Renal cortical epithelial cell (primary cell): Measurements from ENCODE around the gene LSAMP. TPM values are rescaled to one million over a fixed set of nuclear protein-coding genes. Genes with fewer than 3 reads are reported as not detected.
A peak's percentile ranks its signal among the peaks of the same experiment; 100 is the strongest.
"Not testable (repeated sequence)": the region's sequence is repeated elsewhere in the genome, so short reads cannot be mapped to it uniquely, and the experiment has no call there.

ENCODE experiments used
- DNase-seq: peaks from one replicate; pipeline ENCODE4 v3.0.0-alpha.2; 2011; ENCODE audit warnings: low read depth
- total RNA-seq: library from RNA; depleted of rRNA; stranded (reverse); fragments of >200 nt; gene quantifications from 2 replicates; pipeline ENCODE4 v1.2.3, GENCODE V29; 2014

LSAMP gene
- total RNA-seq, 1 donor from 2014 or later, result 0.55 TPM

DNA sequence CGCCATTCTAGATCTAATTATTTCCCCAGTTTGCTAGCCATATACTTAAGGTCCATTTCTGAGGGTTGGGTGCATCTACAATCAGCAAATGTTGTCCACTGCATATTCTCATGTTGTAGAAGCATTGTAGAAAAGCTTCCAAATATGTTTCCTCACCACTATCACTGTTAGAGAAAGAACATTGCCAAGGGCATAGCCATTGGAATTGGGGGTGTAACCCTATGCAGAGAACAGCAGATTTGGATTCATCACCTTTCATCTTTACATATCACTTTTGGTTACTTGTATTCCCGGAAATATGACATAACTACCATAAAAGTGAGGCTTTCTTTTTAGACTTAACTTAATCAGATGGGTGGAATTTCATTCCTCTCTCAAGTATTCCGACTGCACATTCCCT lies 203.6 kb downstream of the LSAMP start:
- DNase-seq, result no peak

DNA sequence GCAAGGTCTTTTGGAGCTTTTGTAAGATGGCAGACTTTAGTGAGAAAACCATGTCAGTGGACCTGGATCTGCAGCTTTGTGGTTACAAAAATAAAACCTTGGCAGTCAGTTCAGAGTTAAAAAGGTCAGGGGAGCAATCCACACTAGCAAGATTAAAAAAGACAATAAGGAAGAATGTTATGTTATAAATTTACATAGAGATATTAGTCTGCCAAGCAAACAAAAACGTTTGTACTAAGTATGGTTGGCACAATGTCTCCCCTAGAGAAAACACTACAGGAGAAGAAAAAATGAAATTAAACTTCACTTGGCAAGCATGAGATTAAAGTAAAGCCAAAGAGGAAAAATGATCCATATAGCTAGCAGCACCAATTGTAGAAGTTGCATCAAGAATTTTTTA lies 205.0 kb downstream of the LSAMP start:
- no peak for DNase-seq

DNA sequence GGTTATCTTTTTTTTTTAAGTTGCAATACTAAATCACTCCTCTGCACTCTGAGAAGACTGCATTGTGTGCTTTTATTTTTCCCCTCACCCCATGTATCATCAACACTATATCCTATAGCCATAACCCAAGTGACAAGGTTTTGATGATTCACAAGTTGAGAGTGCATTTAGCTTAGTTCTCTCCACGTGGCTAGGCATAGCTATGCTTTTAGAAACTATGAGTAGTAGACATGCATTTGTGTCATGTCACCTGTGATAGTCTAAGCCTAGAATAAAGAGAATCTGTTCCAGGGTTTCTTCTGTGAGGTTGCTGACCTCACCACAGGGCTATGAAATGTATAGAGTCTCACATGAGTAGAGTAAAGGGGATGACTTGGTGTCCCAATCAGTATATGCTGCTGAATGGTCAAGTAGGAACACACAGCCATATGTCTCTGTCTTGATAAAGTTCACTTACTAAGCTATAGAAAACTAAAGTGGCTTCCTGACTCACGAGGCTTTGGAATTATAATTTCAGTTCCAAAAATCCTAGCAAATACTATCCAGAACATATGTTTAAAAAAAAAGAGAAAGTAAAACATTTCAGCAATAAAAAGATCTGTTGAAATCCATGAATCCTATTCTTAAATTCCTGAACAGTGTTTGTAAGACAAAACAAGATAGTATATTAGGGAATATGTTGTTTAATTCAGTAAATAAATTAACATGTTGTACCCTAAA lies 206.3 kb downstream of the LSAMP start:
- DNase-seq, result no peak

DNA sequence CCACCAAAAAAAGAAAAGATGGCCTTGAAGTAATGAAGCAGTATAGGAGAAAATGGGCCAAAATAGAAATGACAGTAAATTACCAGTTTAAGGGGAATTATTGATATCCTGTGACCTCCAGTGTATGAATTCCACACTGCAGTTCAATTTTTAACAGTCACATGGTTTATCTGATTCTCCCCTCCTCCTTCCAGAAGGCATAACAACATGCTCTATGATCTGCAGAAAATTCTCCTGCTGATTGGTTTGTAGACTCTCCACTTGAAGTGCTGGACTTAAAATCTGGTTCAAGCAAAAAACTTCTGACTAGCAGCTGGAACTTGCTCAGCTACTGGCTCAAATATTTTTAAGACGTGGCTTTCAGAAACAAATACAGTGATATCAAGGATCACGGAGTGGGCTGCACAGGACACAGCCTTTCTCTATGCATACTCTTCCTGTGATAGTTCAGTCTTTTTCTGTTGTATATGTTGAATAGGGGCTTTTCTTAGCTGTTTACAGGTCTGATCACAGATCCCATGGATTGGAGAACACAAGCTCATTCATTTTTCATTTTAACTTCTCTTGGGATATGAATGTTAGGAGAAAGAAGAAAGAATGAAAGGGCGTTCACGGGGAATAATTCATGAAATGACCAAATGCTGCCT lies 211.5 kb downstream of the LSAMP start:
- DNase-seq, result no peak

DNA sequence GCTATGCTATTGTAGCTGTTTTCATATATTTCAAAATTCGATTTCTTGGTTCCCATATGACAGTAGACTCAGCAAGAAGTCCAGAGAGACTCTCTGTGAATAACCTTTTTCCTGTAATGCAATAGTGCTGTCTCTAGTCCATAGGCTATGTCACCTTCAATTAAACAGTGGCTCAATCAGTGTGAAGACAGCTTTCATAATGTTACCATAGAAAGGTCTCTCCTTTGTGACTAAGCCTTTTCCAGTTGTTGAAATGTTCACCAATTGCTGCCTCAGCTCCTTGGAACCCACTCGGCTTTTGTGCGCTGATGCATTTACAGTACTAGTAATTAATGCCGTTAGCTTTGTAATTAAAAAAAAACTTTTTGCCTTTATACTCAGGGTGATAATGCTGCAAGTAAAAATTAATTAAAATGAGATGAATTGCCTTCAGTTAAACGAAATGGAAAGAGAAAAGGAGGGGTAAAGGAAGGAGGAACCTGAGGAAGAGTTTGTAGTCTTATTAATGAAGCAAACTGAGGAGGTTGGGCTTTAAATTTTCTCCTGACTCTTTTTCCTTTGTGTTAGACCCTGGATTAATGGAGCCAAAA lies 214.8 kb downstream of the LSAMP start:
- peak; percentile 55 for DNase-seq

DNA sequence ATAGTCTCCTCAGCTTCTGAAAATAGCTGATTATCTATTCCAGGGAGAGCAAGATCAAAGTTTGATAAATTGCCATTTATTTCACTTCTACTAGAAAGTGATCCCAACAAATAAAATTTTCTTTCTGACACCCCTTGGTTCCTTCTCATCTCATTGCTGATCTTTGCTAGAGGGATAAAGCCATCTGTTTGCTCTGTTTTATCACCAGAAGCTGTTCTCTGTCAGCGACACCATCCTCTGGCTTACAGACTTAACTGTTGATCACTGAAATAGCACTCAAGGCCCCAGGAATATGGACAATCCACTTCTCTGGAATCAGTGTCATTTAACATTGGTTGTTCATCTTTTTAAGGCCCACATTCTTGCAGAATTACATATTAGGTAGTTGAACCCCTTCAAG lies 219.0 kb downstream of the LSAMP start:
- DNase-seq, result no peak

DNA sequence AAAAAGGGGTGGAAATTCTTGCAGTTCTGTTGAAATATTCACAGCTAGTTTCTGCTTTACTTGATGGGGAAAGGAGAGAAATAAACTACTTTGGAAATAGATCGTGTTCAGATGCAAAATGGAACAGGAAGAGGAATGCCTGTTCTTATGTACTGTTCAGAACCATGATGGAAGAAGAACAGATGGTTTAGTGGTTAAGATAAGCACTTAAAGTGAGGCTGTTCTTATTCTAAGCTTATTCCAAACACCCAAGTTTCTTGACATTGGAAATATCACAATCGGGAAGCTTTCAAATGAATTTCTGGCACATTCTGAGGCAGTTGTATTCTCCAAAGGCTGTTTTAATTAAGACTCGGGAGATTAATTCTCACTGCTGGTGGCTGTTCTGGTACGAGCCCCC lies 228.5 kb downstream of the LSAMP start:
- DNase-seq, result no peak

DNA sequence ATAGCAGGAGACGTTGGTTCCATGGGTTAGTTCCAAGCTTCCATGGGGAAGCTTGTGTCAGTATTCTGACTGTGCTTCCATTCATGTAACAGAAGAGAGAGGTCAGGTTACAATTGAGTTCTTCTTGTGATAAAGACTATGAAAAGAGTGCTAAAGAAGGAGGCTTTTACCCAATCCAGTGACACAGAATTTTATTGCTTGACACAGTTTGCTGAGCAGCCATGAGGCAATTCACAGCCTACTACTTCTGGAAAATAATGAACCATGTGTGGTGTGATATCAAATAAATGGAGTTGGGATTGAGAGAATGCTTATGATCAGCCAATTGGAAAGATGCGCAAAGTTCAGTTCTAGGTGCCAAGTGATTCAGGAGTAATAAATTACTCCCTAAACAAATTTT lies 233.4 kb downstream of the LSAMP start:
- peak; percentile 72 for DNase-seq

DNA sequence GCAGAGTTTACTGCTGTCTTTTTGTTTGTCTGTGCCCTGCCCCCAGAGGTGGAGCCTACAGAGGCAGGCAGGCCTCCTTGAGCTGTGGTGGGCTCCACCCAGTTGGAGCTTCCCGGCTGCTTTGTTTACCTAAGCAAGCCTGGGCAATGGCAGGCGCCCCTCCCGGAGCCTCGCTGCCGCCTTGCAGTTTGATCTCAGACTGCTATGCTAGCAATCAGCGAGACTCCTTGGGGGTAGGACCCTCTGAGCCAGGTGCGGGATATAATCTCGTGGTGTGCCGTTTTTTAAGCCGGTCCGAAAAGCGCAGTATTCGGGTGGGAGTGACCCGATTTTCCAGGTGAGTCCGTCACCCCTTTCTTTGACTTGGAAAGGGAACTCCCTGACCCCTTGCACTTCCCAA lies 236.5 kb downstream of the LSAMP start:
- DNase-seq, result not testable (repeated sequence)

DNA sequence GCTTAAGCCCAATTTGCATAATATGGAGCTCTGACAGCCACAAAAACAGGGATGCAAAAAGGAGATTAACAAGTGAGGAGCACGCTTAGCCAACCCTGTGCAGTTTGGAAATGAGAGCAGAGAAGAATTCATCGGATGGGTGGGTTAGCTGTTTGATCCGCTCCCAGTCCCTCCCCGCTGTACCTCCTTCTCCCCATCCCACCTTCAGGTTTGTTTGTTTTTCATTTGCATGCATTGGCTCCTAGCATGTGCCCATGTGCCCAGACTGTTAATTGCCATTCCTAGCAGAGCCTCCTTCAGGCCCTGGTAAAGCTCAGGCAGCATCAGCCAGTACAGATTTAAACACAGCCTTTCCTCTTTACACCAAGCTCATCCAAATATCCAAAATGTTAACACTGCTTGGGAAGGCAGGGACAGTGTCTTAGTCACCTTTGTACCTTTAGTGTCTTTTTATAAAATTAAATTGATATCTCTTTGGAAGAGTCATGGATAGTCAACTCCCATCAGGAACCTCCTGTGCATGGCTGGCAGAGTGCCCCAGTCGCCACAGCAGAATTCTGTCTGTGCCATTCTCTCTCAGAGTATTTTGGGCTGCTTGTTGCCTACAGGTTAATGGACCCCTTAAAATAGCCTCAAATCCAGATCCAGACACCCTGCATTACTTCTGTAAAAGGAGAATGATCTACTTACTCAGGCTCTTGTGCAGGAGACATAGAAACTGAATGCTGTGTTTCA lies 244.2 kb downstream of the LSAMP start:
- no peak for DNase-seq

DNA sequence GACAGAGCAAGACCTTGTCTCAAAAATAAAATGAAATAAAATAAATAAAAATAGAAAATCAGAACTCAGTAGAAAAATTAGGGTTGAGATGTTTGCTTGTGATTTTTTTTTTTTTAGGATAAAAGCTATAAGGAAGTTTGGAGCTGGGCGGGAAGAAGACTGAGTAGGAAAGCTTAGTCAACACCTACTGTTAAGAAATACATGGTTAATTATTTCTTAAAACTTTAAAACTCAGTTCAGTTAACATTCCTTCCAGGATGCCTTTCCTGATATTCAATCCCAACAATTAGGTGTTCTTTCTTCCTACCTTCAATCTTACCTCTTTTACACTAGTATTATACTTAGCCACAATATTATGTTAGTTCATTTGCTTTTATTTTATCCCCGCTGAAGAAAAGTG lies 246.2 kb downstream of the LSAMP start:
- DNase-seq, result peak; percentile 92

DNA sequence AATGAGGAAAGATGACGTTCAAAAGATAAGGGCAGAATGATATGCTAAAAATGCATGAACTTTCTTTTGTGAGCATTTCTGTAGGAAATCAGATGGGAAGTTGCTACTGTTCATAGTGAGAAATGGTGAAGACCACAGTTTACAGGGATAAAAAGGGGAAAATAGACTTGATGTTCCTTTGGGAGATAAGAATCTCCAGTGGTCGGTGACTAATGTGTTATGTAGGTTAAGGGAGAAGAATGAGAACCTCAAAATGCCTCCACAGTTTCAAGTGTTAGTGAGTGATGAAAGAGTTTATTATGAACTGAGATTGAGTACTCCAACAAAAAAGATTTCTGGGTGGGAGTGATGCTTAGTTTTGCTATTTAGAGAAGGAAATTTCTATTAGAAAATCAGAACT lies 247.2 kb downstream of the LSAMP start:
- DNase-seq, result peak; percentile 25

DNA sequence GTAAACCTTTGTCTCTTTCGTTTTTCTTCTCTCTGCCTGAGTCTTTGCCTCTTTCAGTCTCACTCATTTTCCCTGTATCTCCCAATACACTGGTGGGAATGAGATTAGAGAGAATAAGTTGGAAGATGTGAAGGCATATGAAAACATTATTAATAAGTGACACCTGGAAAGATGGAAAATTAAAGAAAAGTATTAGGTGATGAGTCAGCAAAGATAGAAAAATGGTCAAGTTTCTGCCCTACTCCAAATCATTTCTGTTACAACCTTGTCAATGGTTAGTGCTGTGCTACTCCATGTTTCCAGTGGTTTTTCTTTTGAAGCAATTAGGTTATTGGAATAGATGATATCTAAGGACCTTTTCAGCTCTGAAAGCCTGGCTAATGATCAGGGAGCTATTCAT lies 252.8 kb downstream of the LSAMP start:
- DNase-seq, result no peak

DNA sequence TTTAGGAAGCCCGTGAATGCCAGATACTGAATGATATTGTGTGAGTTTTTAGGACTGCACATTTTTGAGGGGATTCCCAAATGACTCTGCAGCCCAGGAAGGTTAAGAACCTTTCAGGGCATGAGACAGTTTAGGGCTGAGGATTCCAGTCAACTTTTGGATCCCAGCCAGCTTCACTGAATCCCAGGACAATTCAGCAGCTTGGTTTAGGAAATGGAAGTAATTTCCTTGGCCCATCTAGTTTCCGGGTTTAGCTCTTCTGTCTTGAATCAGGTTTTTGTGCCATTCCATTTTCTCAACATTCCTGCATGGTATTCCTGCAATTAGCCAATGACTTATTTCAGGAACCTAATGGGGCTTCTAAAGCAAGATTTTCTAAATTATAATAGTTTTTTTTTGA lies 253.9 kb downstream of the LSAMP start:
- peak; percentile 13 for DNase-seq

DNA sequence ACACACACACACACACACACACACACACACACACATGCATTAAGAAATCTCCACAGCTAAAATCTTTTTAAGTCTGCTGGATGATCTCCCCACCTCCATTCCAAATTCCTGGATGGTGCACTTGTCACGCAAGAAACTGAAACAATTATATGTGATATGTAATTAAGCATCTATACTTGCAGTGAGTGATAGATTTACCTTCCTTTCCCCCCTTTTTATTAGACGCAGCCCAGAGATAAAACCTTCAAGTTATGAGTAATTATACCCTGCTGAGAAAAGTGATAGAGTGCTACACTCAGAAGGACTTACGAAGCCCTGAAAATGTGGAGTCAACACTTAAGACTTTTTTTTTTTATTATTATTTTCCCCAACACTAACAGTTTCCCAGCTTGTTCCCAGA lies 255.2 kb downstream of the LSAMP start:
- no peak for DNase-seq

DNA sequence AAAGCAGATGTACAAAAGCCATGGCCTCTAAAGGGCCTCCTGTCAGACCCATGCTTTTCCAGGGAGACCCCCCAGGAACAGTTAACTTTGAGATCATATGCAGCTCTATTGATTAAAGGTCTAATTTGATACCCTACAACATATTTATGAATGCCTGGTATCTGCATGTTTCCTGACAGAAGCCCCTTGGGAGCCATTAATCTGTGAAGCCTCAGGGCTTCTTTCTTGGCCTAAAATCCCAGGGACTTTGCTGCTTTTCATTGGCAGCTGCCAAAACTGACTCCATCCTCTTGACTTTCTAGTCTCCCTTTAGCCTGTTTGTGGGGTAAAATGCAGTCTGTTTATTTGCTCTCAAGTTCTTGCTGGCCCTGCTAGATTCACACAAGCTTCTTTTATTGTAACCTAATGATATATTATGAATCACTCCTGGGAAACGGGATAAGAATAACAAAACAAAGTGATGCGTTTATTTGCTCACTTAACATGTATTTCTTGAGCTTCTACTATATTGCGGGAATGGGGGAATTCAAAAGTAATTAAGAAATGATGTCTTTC lies 257.0 kb downstream of the LSAMP start:
- peak; percentile 63 for DNase-seq

DNA sequence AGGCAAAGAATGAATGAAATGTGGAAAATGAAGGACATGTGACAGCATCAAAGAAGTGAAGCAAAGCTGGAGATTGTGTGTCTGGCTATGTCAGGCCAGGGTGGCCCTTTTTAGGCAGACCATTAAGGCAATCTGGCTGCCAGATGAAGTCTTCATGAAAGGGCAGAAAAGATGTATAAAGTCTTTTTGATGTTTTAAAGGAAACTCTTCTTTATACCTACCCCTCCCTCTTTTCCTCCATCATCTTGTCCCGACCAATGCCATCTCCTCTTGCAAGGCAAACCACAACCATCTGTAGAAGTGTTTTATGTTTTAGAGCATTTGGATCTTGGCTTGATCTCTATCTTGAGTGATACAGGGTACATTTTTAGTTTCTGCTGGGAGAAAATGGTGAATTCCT lies 259.2 kb downstream of the LSAMP start:
- DNase-seq, result no peak

DNA sequence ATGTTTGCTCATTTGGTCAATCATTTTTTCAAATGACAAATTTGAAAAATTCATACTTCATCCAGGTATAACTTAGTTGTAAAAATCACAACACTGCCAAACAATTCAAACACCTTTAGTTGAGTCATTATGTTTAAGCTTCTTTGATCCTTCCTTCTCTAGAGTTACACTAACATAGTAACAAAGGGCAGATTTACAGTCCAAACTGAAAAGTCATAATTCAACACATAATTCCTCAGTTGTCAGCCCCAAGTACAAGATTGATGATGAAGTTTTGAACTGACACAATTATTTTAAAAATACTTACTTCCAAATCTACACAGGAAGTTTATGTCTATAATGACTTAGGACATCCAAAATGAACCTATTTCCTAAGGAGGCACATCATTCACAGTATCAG lies 264.1 kb downstream of the LSAMP start:
- DNase-seq, result no peak

DNA sequence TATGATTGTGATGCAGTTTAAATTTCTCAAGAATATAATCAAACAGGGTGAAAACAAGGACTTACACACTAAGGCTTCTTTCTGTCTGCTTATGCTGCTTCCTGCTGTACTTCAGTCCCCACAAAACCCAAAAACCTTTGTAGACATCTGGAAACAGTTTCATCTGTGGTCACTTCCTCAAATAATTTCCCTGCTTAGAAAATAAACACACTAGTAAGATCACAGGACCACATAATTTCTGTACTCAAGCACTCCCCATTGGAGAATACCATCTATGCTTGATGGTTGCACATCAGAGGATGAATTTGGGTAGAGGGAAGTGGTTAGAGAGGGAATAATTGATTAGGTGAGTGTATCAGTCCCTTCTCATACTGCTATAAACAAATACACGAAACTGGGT lies 266.2 kb downstream of the LSAMP start:
- DNase-seq, result no peak

DNA sequence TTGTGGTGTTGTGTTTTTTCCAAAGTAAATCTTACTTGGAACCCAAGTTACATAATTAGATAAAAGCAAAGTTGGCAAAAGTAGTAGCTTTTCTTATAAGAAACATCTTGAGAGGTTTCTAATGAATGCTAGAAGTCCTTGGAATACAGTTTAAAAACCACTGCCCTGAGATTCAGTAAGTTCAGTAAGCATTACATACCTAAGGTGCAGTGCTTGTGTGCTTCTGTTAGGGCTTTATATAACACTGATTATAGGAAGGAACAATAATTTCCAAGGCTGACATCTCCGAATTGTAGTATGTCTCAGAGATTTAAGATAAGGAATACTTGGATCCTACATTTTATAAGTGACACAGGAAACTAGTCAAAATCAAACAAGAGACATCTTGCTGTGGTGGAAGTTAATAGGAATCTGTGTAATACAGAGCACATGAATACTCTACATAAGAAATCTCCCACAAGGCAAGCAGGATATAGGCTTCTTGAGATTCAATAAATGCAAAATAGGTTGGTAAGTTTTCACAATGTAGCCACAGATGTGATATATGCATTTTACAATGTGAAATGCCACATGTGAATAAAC lies 268.2 kb downstream of the LSAMP start:
- no peak for DNase-seq

DNA sequence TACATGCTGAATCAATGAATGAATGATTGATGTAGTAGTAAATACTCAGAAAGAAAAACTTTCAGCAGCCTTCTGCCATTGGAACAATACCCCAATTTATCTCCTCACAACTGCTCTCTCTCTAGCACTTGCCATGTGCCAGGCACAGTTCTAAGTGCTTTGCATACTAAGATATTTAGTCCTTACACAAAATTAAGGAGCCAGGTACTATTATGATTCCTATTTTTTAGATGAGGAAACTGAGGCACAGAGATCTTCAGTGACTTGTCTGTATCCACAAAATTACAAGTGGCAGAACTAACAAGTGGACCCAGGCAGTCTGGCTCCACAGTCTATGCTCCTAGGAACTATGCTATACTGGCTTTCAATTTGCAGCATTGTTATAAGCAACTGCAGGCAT lies 279.2 kb downstream of the LSAMP start:
- no peak for DNase-seq

DNA sequence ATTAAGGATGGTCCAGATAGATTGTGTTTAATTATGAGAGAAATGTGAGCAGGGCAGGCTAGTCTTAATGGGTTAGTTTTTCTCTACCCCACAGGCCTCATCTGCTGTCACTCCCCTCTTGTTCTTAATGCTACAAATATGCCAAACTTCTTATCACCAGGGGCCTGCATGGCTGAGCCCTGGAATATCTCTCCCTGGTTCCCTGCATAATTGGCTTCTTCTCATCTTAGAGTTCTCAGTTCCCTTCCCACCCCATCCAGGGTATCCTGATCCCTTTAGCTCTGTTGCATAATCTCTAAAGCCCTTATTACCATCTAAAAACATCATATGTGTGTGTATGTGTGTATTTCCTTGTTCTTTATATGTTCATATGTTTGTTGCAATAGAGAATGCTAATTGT lies 279.6 kb downstream of the LSAMP start:
- DNase-seq, result no peak
